HEK293T (cell line): ENCODE measurements around the gene CLK3.
"Not testable (repeated sequence)": the region's sequence is repeated elsewhere in the genome, so short reads cannot be mapped to it uniquely, and the experiment has no call there.

Source experiments
- CTCF ChIA-PET: fragments of 350-600 bp; formaldehyde crosslinking; extraction: SDS; loops from one replicate; lab custom pipeline; 2021; ENCODE audit warnings: antibody characterized with exemption, inconsistent platforms; lab: Yijun Ruan, JAX
- POLR2A ChIA-PET: fragments of 350-600 bp; formaldehyde crosslinking; extraction: SDS; loops from one replicate; lab custom pipeline; 2020; ENCODE audit warnings: antibody characterized with exemption, inconsistent platforms; lab: Yijun Ruan, JAX
- DNase-seq: peaks from one replicate; pipeline ENCODE4 v3.0.0; 2012; ENCODE audit warnings: mixed read lengths; ENCODE audit errors: extremely low spot score
- ARNT ChIP-seq: fragments of 450-650 bp; IDR thresholded peaks from 2 replicates; pipeline ENCODE4 v1.6.1; 2017; ENCODE audit warnings: mild to moderate bottlenecking
- BHLHE40 ChIP-seq: fragments of 450-650 bp; IDR thresholded peaks from 2 replicates; pipeline ENCODE4 v1.6.1; 2016; ENCODE audit warnings: mild to moderate bottlenecking, moderate library complexity, borderline replicate concordance
- CTBP1 ChIP-seq: fragments of 450-650 bp; IDR thresholded peaks from 2 replicates; pipeline ENCODE4 v1.6.1; 2016; ENCODE audit warnings: borderline replicate concordance
- ELF4 ChIP-seq: fragments of 450-650 bp; IDR thresholded peaks from 2 replicates; pipeline ENCODE4 v1.6.1; 2017; ENCODE audit warnings: antibody characterized with exemption
- FOXA1 ChIP-seq: fragments of 450-650 bp; IDR thresholded peaks from 2 replicates; pipeline ENCODE4 v1.6.1; 2016; ENCODE audit warnings: mild to moderate bottlenecking
- FOXK2 ChIP-seq: fragments of 450-650 bp; IDR thresholded peaks from 2 replicates; pipeline ENCODE4 v1.6.1; 2016; ENCODE audit warnings: mild to moderate bottlenecking
- FOXM1 ChIP-seq: fragments of 450-650 bp; IDR thresholded peaks from 2 replicates; pipeline ENCODE4 v1.6.1; 2017; ENCODE audit warnings: mild to moderate bottlenecking, borderline replicate concordance
- HDGF ChIP-seq: fragments of 450-650 bp; IDR thresholded peaks from 2 replicates; pipeline ENCODE4 v1.6.1; 2017; ENCODE audit warnings: antibody characterized with exemption, borderline replicate concordance
- L3MBTL2 ChIP-seq: fragments of 450-650 bp; conservative IDR thresholded peaks from 2 replicates; pipeline ENCODE4 v1.6.1; 2016; ENCODE audit warnings: mild to moderate bottlenecking
- LEF1 ChIP-seq: fragments of 450-650 bp; IDR thresholded peaks from 2 replicates; pipeline ENCODE4 v1.6.1; 2017; ENCODE audit warnings: mild to moderate bottlenecking, borderline replicate concordance
- NFRKB ChIP-seq: fragments of 450-650 bp; IDR thresholded peaks from 2 replicates; pipeline ENCODE4 v1.6.1; 2016; ENCODE audit warnings: mild to moderate bottlenecking, moderate library complexity
- SP1 ChIP-seq: fragments of 450-650 bp; IDR thresholded peaks from 2 replicates; pipeline ENCODE4 v1.6.1; 2017
- SUZ12 ChIP-seq: fragments of 450-650 bp; IDR thresholded peaks from 2 replicates; pipeline ENCODE4 v1.6.1; 2016; ENCODE audit warnings: mild to moderate bottlenecking
- TARDBP ChIP-seq: fragments of 450-650 bp; IDR thresholded peaks from 2 replicates; pipeline ENCODE4 v1.6.1; 2016
- ZNF384 ChIP-seq: fragments of 450-650 bp; IDR thresholded peaks from 2 replicates; pipeline ENCODE4 v1.6.1; 2016
- TF ChIP-seq, protein P1 (sequence below): fragments of 450-650 bp; IDR thresholded peaks from 2 replicates; pipeline ENCODE4 v1.6.1; 2016

Gene CLK3

DNA sequence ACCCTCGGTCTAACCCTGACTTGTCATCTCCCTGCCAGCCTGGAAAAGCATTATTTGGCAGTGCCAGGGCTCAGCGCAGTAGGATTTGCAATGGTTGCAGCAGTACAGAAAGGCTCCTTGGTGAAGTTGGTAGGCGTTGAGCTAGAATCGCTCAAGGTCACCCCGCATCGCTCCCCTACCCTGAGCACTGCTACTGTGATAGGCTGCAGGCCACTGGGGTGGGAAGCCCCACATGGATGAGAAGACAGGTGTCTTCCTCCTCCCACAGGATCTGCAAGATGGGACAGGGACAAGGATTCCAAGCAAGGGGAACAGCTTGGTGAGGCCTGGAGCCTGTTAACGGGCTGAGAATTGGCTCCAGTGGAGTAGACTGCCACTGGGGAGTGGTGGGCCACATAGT is 10.7 kb downstream of the CLK3 start:
- ChIA-PET CTCF (interaction anchor here (1.3 kb wide), 1 partner anchor 142 kb away, joined by 3 read pairs; no protein-coding TSS in a partner anchor), POLR2A (interaction anchor here (1.1 to 1.4 kb wide), 2 partner anchors 8 to 12 kb away, joined by 3 to 4 read pairs; no protein-coding TSS in a partner anchor)
- no peak for DNase-seq
- TF ChIP-seq BHLHE40: no peak
- no peak for TF ChIP-seq FOXA1
- no peak for TF ChIP-seq CTBP1
- TF ChIP-seq FOXK2: no peak
- TF ChIP-seq LEF1: no peak
- no peak for TF ChIP-seq ARNT
- no peak for TF ChIP-seq ELF4
- TF ChIP-seq SP1: no peak
- TF ChIP-seq, protein P1, sequence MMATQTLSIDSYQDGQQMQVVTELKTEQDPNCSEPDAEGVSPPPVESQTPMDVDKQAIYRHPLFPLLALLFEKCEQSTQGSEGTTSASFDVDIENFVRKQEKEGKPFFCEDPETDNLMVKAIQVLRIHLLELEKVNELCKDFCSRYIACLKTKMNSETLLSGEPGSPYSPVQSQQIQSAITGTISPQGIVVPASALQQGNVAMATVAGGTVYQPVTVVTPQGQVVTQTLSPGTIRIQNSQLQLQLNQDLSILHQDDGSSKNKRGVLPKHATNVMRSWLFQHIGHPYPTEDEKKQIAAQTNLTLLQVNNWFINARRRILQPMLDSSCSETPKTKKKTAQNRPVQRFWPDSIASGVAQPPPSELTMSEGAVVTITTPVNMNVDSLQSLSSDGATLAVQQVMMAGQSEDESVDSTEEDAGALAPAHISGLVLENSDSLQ: no peak
- TF ChIP-seq NFRKB: no peak

DNA sequence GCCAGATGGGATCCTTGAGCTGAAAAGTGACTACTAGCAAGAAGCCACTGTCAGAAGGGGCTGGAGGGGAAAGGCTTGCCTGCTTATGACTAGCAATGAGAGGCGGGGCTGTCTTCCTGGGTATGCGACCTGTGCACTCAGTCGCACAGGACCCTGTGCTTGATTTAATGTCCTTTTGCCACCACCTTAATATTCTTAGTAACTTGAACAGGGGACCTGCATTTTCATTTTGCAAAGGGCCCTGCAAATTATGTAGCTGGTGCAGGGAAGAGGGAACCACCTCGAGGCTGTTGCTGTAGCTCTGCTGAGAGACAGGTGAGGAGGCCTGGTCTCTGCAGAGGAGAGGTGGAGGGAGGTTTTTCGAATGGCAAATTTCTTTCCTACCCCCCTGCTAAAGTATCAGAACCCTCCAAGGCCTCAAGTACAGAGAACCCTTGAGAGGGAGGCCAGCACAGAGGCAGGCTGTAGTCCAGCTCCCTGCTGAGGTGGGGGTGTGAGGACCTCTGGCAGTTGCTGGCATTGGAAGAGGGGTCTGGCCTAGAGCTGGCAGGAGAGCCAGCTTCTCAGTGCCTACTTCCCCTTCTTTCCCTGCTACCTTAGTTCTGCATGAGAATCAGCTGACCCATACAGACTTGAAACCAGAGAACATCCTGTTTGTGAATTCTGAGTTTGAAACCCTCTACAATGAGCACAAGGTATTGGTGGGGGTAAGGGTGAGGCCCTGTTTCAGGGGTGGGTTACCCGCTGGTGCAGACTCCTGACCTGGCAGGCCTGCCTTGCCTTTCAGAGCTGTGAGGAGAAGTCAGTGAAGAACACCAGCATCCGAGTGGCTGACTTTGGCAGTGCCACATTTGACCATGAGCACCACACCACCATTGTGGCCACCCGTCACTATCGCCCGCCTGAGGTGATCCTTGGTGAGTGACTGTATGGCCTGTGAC is 11.4 kb downstream of the CLK3 start:
- POLR2A ChIA-PET: interaction anchor here (1.1 to 1.4 kb wide), 2 partner anchors 8 to 13 kb away, joined by 3 to 4 read pairs; no protein-coding TSS in a partner anchor
- CTCF ChIA-PET: interaction anchor here (1.3 kb wide), 1 partner anchor 141 kb away, joined by 3 read pairs; no protein-coding TSS in a partner anchor
- no peak for DNase-seq
- TF ChIP-seq TARDBP (no peak), ELF4 (no peak), SUZ12 (no peak)

DNA sequence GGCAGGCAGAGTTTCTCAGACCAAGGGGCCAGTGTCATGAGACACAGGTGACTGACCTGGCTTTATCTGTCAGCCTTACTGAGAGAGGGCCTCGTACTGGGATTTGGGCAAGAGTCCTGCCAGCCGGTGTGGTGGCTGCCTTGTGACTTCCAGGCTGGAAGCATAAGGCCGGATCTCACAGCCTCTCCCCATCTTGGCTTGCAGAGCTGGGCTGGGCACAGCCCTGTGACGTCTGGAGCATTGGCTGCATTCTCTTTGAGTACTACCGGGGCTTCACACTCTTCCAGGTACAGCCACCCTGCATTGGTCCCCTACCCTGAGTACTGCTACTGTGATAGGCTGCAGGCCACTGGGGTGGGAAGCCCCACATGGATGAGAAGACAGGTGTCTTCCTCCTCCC is 12.1 kb downstream of the CLK3 start:
- TF ChIP-seq, protein P1: no peak
- no peak for TF ChIP-seq FOXM1
- TF ChIP-seq SUZ12: no peak
- TF ChIP-seq LEF1: no peak
- no peak for TF ChIP-seq SP1
- DNase-seq: no peak
- CTCF ChIA-PET: interaction anchor here (1.3 kb wide), 1 partner anchor 140 kb away, joined by 3 read pairs; no protein-coding TSS in a partner anchor
- POLR2A ChIA-PET: interaction anchor here (1.0 to 1.4 kb wide), 2 partner anchors 10 to 13 kb away, joined by 4 to 5 read pairs; no protein-coding TSS in a partner anchor

DNA sequence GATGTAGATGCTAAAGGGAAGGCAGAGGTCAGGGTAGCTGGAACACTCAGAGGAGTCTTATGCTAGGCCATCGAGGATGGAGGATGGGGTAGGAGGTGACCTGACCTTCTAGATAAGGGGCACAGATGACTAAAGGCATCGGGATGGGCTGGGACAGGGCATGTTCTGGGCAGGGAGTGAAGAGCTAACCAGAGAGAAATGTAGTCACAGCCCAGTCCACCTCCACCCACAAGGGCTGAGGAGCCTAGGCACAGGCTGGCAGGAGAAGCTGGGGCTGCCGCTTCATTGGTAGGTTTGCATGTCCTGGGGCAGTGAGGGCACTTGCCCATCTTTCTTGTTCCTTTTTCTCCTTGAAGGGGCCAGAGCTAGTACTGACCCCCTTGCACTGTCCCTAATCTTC is 12.6 kb downstream of the CLK3 start:
- no peak for TF ChIP-seq SUZ12
- TF ChIP-seq, protein P1: no peak
- TF ChIP-seq TARDBP: no peak
- no peak for TF ChIP-seq FOXA1
- TF ChIP-seq FOXK2: no peak
- no peak for TF ChIP-seq HDGF
- DNase-seq: no peak
- ChIA-PET CTCF (interaction anchor here (0.5 to 1.2 kb wide), 4 partner anchors 11 to 255 kb away, joined by 3 to 5 read pairs (median 3); no protein-coding TSS in a partner anchor), POLR2A (interaction anchor here (0.7 to 1.0 kb wide), 2 partner anchors 10 to 132 kb away, joined by 3 to 5 read pairs; no protein-coding TSS in a partner anchor)

DNA sequence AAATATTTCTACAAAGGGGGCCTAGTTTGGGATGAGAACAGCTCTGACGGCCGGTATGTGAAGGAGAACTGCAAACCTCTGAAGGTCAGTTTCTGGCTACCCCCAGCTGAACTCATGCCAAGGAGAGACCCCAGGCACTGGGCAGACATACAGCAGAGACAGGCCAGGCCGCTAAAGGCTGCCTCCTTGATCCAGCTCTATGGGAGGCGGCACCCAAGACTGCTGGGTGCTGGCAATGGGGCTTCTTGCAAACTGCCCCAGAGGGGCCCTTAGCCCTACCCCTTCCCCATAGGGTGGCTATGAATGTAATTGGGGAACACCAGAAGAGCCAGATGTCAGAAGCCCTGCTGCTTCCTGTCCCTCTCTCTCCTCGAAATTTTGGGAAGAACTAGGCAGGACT is 13.3 kb downstream of the CLK3 start:
- CTCF ChIA-PET: interaction anchor here (0.5 to 1.2 kb wide), 5 partner anchors 12 to 256 kb away, joined by 3 to 7 read pairs (median 3); no protein-coding TSS in a partner anchor
- POLR2A ChIA-PET: interaction anchor here (0.7 to 1.0 kb wide), 2 partner anchors 11 to 131 kb away, joined by 3 to 5 read pairs; no protein-coding TSS in a partner anchor
- no peak for DNase-seq
- no peak for TF ChIP-seq ELF4
- TF ChIP-seq LEF1: no peak
- TF ChIP-seq SP1: no peak
- no peak for TF ChIP-seq BHLHE40
- TF ChIP-seq, protein P1: no peak
- no peak for TF ChIP-seq NFRKB
- no peak for TF ChIP-seq CTBP1
- TF ChIP-seq HDGF: no peak
- TF ChIP-seq FOXK2: no peak
- no peak for TF ChIP-seq TARDBP
- TF ChIP-seq SUZ12: no peak
- no peak for TF ChIP-seq FOXM1
- TF ChIP-seq ARNT: no peak
- TF ChIP-seq ZNF384: no peak
- TF ChIP-seq FOXA1: no peak
- no peak for TF ChIP-seq L3MBTL2

DNA sequence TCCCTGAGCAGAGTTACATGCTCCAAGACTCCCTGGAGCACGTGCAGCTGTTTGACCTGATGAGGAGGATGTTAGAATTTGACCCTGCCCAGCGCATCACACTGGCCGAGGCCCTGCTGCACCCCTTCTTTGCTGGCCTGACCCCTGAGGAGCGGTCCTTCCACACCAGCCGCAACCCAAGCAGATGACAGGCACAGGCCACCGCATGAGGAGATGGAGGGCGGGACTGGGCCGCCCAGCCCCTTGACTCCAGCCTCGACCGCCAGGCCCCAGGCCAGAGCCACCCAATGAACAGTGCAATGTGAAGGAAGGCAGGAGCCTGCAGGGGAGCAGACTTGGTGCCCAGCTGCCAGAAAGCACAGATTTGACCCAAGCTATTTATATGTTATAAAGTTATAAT is 14.1 kb downstream of the CLK3 start:
- CTCF ChIA-PET: interaction anchor here (8.2 kb wide), 1 partner anchor 140 kb away, joined by 205 read pairs; no protein-coding TSS in a partner anchor
- DNase-seq, POLR2A ChIA-PET: not testable (repeated sequence)
